Skeletal muscle satellite cell (primary cell): ENCODE data around the gene VSIG10L.

Experiments used
- H3K27me3 ChIP-seq: 2 replicates; pipeline ENCODE4 v1.7.0; 2013; ENCODE audit warnings: low read length; ENCODE audit not compliant: control insufficient read depth, insufficient read depth
- H3K36me3 ChIP-seq: 2 replicates; pipeline ENCODE4 v1.7.0; 2013; ENCODE audit warnings: mild to moderate bottlenecking, control low read depth, low read length; ENCODE audit not compliant: insufficient read depth
- H3K4me1 ChIP-seq: 2 replicates; pipeline ENCODE4 v1.7.0; 2013; ENCODE audit warnings: low read length; ENCODE audit not compliant: control insufficient read depth, insufficient read depth
- H3K4me2 ChIP-seq: 2 replicates; pipeline ENCODE4 v1.7.0; 2013; ENCODE audit warnings: mild to moderate bottlenecking, low read length
- H3K4me3 ChIP-seq: 2 replicates; pipeline ENCODE4 v1.7.0; 2013; ENCODE audit warnings: low read length
- H3K9ac ChIP-seq: 2 replicates; pipeline ENCODE4 v1.7.0; 2013; ENCODE audit warnings: mild to moderate bottlenecking, low read depth, low read length, moderate library complexity
- H3K9me3 ChIP-seq: replicated peaks from 2 replicates; pipeline ENCODE4 v1.7.0; 2013; ENCODE audit warnings: mild to moderate bottlenecking, control low read depth, low read length

VSIG10L gene

DNA sequence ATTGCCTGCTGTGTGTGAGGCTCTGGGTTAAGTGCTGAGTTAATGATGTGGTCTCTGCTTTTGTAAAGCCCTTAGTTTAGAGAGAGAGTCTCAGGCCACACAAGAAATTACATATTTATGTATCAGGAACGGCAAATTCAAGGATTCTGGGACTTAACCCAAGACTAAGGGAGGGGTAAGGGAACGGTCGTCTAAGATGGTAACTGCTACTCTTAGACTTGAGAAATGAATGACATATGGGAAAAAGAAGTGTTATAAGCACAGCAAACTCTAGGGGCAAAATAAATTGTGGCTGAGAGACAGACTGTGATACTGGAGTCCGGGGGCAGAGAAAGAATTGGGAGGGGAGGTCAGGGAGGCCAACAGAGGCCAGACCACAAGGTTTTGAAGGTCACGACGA lies 10.2 kb downstream of the VSIG10L start:
- no peaks in the 10 kb centered on the region for H3K4me1 ChIP-seq
- H3K9me3 ChIP-seq, result no peaks in the 10 kb centered on the region
- H3K36me3 ChIP-seq, result no peaks in the 10 kb centered on the region
- H3K9ac ChIP-seq, result no peak overlapping the region
- peaks cover 4% of the 10 kb centered on the region for H3K27me3 ChIP-seq
- no peak overlapping the region for H3K4me3 ChIP-seq
- no peak overlapping the region for H3K4me2 ChIP-seq

DNA sequence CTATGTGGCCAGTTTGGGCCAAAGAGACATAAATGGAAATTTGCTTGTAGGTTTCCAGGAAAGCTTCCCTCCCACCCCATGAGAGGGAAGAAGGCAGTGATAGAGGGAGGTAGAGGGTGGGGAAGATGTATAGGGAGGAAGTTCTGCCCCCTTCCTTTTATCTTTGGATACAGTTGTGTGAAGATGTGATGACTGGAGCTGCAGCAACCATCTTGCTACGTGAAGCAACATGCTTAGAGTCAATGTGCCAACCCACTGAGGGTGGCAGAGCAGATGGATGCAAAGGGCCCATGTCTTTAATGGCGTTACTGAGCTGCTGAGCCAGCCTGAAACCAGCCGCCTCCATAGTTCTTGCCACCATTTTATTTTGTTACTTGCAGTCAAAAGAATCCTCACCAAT lies 10.7 kb downstream of the VSIG10L start:
- Histone ChIP-seq H3K4me2 (no peak overlapping the region), H3K36me3 (no peaks in the 10 kb centered on the region), H3K4me3 (no peak overlapping the region), H3K4me1 (no peaks in the 10 kb centered on the region), H3K9ac (no peak overlapping the region), H3K9me3 (no peaks in the 10 kb centered on the region), H3K27me3 (peaks cover 6% of the 10 kb centered on the region)

DNA sequence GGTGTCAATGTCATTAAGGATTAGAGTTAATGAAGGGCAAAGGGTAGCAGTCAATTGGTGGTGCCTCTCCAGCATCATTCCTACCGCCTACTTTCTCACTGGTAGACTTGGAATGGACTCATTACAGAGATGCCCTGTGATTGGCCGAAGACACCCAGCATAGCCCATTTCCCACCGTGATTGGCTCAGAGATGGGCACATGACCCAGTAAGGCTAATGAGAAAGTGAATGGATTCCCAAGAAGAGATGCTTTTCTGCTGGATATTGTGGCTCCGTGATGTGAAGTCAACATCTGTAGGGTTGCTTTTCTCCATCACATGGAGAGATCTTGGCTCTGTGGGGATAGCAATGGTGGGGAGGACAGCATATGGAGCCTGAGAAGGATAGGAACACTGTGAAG lies 11.6 kb downstream of the VSIG10L start:
- no peaks in the 10 kb centered on the region for H3K4me1 ChIP-seq

DNA sequence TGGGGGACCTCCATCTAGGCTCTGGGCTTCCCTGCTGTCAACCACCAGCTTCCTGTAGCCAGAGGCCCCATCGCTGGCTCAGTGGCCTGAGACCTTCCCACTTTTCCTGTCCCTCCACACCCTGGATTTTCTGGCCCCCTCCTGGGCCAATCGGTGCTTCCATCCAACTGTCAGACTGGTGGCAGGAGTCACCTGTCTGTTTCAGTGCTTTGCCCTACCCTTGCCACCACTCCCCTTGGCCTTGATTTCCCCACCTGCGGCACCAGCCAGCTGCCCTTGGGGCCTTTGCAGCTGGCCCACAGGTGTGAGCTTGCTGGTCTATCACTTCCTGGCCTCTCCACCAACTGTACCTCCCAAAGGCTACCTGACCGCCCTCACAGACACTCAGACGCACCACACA lies 12.5 kb downstream of the VSIG10L start:
- Histone ChIP-seq H3K9me3 (no peaks in the 10 kb centered on the region), H3K9ac (no peak overlapping the region), H3K4me2 (no peak overlapping the region), H3K27me3 (peaks cover 12% of the 10 kb centered on the region), H3K4me1 (no peaks in the 10 kb centered on the region), H3K36me3 (no peaks in the 10 kb centered on the region), H3K4me3 (no peak overlapping the region)

More for the DNA sequence above, 11.6 kb downstream of the VSIG10L start:
- no peaks in the 10 kb centered on the region for H3K9me3 ChIP-seq
- H3K36me3 ChIP-seq, result no peaks in the 10 kb centered on the region
- no peak overlapping the region for H3K9ac ChIP-seq
- no peak overlapping the region for H3K4me3 ChIP-seq
- no peak overlapping the region for H3K4me2 ChIP-seq
- H3K27me3 ChIP-seq, result peaks cover 12% of the 10 kb centered on the region

DNA sequence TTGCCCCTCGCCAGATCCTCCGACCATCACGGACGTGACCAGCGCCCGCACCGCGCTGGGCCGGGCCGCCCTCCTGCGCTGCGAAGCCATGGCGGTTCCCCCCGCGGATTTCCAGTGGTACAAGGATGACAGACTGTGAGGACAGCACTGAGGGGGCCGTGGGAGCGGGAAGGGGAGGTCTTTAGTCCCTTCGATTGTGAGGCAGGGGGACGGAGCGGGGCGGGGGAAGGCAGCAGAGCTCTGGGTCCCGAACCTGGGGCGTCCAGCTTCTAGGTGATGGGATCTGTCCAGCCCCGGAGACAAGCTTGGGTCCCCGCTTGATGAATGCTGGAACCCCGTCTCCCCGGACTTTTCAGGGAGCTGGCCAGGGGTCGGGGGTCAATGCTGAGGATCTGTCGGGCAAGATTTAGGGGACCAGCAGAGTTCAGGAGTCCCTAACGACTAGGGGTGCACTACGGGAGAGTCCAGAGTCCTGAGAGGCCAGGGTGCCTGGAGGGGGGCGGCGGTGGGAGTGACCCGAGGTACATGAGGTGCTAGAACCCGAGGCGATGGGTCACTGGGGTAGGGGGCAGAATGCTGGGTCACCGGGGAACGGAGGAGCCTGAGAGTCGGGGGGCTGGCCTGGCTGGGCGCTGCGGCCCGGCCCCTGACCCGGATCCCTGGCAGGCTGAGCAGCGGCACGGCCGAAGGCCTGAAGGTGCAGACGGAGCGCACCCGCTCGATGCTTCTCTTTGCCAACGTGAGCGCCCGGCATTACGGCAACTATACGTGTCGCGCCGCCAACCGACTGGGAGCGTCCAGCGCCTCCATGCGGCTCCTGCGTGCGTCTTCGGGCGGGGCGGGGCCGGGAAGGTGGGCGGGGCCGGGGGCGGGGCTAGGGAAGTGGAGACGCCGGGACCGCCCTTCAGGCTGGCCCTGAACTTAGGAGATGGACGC lies 14.6 kb downstream of the VSIG10L start:
- Histone ChIP-seq H3K36me3 (no peaks in the 10 kb centered on the region), H3K27me3 (peaks cover 12% of the 10 kb centered on the region), H3K4me2 (peak overlapping the region; percentile 60), H3K9ac (no peak overlapping the region), H3K9me3 (no peaks in the 10 kb centered on the region), H3K4me3 (peak overlapping the region; percentile 28), H3K4me1 (no peaks in the 10 kb centered on the region)

DNA sequence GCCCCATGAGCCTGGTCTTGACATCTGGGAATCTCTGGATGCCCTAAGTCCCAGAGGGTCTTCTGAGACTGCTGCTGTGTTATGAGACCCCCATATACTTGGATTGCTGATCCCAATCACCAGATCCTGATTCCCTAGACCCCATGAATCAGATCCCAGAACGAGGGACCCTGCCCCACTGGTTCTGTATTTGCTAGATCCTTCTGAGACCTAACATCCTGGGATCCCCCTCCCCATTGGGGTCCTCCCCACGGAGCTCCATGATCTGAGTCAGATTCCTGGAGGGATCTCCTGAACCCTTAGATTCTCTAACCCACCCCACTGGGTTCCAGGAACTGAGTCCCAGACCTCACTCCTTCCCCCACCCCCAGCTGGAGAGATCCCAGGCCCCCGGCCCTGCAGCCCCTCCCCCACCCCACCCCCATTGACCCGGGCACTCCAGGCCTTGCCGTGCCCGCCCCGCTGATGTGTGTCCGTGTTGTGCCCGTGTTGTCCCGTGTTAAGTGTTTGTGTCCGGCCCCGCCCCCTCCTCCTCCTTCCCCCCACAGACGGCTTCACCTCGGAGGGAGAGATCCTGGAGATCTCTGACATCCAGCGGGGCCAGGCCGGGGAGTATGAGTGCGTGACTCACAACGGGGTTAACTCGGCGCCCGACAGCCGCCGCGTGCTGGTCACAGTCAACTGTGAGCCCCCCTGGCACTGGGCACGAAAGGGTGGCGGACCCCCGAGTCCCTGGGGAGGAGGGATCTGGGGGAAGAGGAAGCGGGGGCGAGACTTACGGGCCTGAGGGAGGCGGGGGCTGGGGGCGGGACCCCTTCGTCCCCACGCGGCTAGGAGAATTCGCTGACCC lies 15.5 kb downstream of the VSIG10L start:
- H3K9ac ChIP-seq, result no peak overlapping the region
- no peaks in the 10 kb centered on the region for H3K9me3 ChIP-seq
- H3K27me3 ChIP-seq, result peaks cover 12% of the 10 kb centered on the region
- H3K4me1 ChIP-seq, result no peaks in the 10 kb centered on the region
- no peak overlapping the region for H3K4me2 ChIP-seq
- no peaks in the 10 kb centered on the region for H3K36me3 ChIP-seq
- no peak overlapping the region for H3K4me3 ChIP-seq

DNA sequence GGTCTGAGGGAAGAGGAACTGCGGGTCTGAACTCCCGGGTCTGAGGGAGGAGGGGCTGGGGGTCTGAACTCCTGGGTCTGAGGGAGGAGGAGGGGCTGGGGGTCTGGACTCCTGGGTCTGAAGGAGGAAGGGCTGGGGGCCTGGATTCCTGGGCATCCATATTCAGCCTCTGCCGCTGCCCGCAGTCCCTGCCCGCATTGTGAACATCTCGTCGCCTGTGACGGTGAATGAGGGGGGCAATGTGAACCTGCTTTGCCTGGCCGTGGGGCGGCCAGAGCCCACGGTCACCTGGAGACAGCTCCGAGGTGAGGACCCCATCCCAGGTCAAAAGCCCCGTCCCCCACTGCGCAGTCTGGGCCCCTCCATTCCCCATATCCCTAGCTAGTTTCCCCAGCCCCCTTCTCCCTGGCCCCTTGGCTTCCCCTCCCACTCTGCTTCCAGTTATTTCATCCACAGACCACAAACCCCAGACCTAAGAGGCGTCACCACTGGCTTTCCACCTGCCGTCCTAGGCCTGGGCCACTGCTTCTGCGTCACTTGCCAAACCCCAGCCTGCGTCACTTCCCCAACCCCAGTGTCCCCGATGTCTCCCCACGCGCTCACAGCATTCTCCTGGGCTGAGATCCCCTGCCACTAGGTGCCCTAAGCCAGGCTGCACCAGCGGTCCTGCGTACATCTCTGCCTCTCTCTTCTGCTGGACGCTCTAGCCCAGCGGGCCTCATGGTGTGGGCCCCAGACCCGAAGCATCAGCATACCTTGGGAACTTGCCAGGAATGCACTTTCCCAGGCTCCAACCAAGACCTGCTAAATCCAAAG lies 16.6 kb downstream of the VSIG10L start:
- no peaks in the 10 kb centered on the region for H3K9me3 ChIP-seq
- peaks cover 12% of the 10 kb centered on the region for H3K27me3 ChIP-seq
- H3K9ac ChIP-seq, result no peak overlapping the region

DNA sequence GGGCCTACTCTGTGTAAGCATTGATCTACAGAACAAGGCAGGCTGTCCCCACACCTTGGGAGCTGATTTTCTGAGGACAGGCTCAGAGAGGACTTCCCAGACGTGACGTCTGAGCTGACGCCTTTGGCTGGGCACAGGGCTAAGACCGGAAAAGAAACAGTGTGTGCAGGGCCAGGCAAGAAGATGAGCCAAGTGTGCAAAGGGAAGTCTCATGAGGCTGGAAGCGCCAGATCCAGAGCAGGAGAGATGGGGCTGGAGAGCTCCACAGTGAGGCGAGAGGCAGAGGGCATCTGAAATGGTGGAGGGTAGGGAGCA lies 17.8 kb downstream of the VSIG10L start:
- Histone ChIP-seq H3K27me3 (peaks cover 12% of the 10 kb centered on the region), H3K4me1 (no peaks in the 10 kb centered on the region), H3K36me3 (no peaks in the 10 kb centered on the region), H3K4me3 (no peak overlapping the region), H3K4me2 (no peak overlapping the region), H3K9ac (no peak overlapping the region), H3K9me3 (no peaks in the 10 kb centered on the region)

More for the DNA sequence above, 16.6 kb downstream of the VSIG10L start:
- Histone ChIP-seq H3K36me3 (no peaks in the 10 kb centered on the region), H3K4me1 (no peaks in the 10 kb centered on the region), H3K4me2 (no peak overlapping the region), H3K4me3 (no peak overlapping the region)

DNA sequence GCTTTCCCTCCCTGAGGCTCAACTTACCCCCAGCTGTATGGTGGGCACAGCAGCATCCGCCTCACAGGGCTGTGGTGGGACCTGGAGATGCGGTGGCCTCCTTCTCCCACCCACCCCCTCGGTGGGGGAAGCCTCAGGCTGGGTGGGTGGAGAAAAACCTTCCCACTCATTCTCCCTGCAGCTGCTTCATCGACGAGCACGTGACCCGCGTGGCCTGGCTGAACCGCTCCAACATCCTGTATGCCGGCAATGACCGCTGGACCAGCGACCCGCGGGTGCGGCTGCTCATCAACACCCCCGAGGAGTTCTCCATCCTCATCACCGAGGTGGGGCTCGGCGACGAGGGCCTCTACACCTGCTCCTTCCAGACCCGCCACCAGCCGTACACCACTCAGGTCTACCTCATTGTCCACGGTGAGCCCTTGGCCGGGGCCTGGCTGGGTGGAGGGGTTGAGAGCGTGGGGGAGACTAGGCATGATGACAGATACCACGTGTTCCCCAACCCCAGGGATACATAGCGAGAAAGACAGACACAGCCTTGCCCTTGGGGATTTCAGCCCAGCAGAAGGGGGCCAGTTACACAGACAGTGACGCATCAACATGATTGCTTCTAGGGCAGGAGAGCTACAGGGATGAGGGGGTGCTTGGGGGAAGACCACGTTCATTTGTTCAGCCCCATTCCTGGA lies 18.3 kb downstream of the VSIG10L start:
- Histone ChIP-seq H3K9ac (no peak overlapping the region), H3K36me3 (no peaks in the 10 kb centered on the region), H3K9me3 (no peaks in the 10 kb centered on the region), H3K4me3 (no peak overlapping the region), H3K4me1 (no peaks in the 10 kb centered on the region), H3K4me2 (no peak overlapping the region), H3K27me3 (peaks cover 12% of the 10 kb centered on the region)

DNA sequence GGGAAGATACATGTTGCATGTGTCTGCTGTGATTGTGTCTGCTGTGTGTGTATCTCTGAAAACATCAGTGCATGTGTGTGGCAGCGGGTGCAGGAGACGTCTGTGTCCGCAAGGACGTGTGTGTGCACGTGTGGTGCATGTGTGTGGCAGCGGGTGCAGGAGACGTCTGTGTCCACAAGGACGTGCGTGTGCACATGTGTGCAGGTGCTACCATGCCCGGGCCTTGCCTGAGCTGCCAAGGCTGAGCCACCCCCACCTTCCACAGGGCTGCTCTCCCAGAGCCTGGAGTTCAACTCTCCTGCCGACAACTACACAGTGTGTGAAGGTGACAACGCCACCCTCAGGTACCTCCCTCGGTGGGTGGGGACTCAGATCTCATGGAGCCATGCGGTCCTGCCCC lies 20.1 kb downstream of the VSIG10L start:
- H3K4me2 ChIP-seq, result no peak overlapping the region
- no peak overlapping the region for H3K9ac ChIP-seq
- H3K27me3 ChIP-seq, result peaks cover 8% of the 10 kb centered on the region
- H3K4me1 ChIP-seq, result no peaks in the 10 kb centered on the region
- H3K9me3 ChIP-seq, result no peaks in the 10 kb centered on the region
- H3K4me3 ChIP-seq, result no peak overlapping the region
- H3K36me3 ChIP-seq, result no peaks in the 10 kb centered on the region

DNA sequence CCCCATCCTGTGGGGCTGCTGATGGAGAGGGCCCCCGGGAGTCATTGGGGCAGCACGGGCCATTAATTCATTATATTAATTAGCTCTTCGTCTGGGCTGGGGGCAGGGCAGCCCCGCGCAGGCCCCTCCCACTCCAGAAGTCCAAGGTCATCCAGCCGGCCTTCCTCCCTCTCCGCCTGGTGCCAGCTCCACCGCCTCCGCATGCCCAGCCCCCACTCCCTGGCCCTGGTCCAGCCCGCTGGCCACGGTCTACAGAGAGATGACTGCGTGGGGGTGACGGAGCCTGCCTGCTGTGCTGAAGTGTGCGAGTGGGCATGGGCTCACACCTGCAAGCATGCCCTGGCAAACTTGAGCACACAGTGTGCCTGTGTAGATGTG lies 21.7 kb downstream of the VSIG10L start:
- Histone ChIP-seq H3K9me3 (no peaks in the 10 kb centered on the region), H3K4me2 (no peak overlapping the region), H3K36me3 (no peaks in the 10 kb centered on the region), H3K9ac (no peak overlapping the region), H3K4me1 (no peaks in the 10 kb centered on the region), H3K4me3 (no peak overlapping the region), H3K27me3 (no peaks in the 10 kb centered on the region)
